B cell (primary cell): ENCODE measurements around the gene GKN1. TPM values are rescaled to one million over a fixed set of nuclear protein-coding genes. Genes with fewer than 3 reads are reported as not detected.

Experiments used
- ATAC-seq: fragments of 200-7000 bp; cut with Tn5 transposase; one replicate; pipeline ENCODE4 v1.10.0; 2021; ENCODE audit warnings: low read depth, mild to moderate bottlenecking, moderate number of reproducible peaks, moderate library complexity
- CTCF ChIA-PET: fragments of 350-600 bp; sonication (Branson Sonifier 250); formaldehyde crosslinking; loops from one replicate; lab custom pipeline; 2021; ENCODE audit warnings: antibody characterized with exemption, inconsistent platforms; lab: Charles Lee
- POLR2A ChIA-PET: fragments of 350-600 bp; sonication (Branson Sonifier 250); formaldehyde crosslinking; loops from one replicate; lab custom pipeline; 2021; ENCODE audit warnings: antibody characterized with exemption; lab: Charles Lee
- DNase-seq: peaks from one replicate; pipeline ENCODE4 v3.0.0; 2013
- H2AFZ ChIP-seq: 2 replicates; pipeline ENCODE4 v1.6.1; 2012; ENCODE audit warnings: mild to moderate bottlenecking, low read depth, low read length; ENCODE audit not compliant: insufficient read depth, poor library complexity, severe bottlenecking
- H3K27ac ChIP-seq, 2 donors: 1 replicate in 1 of 2; 2 replicates in 1 of 2; pipeline ENCODE4 v1.5.1; 2012 to 2013; ENCODE audit warnings: low read length in 2 of 2, mild to moderate bottlenecking in 2 of 2, moderate library complexity in 1 of 2
- H3K27me3 ChIP-seq, 4 experiments: fragments of 200-600 bp in 1 of 4; sonication (generic) in 1 of 4; replicated peaks in 1 of 4; 1 replicate in 2 of 4; 2 replicates in 2 of 4; pipeline versions ENCODE4 v1.6.1 to v1.7.0; 2013 to 2016; ENCODE audit warnings: low read length in 3 of 4, mild to moderate bottlenecking in 2 of 4, mixed read lengths in 1 of 4, moderate library complexity in 1 of 4; ENCODE audit not compliant: insufficient read depth in 4 of 4, control insufficient read depth in 3 of 4; ENCODE audit errors: control extremely low read depth in 1 of 4
- H3K36me3 ChIP-seq, 2 experiments: replicated peaks in 1 of 2; 1 replicate in 1 of 2; 2 replicates in 1 of 2; pipeline versions ENCODE4 v1.6.1 to v1.7.1; 2013; ENCODE audit warnings: low read length in 1 of 2; ENCODE audit not compliant: insufficient read depth in 2 of 2, control insufficient read depth in 1 of 2; ENCODE audit errors: control extremely low read depth in 1 of 2, extremely low read depth in 1 of 2
- H3K4me1 ChIP-seq, 2 donors: fragments of 200-600 bp in 1 of 2; sonication (generic) in 1 of 2; 1 replicate in 1 of 2; 2 replicates in 1 of 2; pipeline versions ENCODE4 v1.5.1 to v1.6.1; 2013 to 2017; ENCODE audit warnings: low read length in 2 of 2; ENCODE audit not compliant: control insufficient read depth in 2 of 2, insufficient read depth in 2 of 2
- H3K4me2 ChIP-seq: replicated peaks from 2 replicates; pipeline ENCODE3; 2012; ENCODE audit warnings: mild to moderate bottlenecking, low read depth, low read length; ENCODE audit not compliant: poor library complexity, severe bottlenecking
- H3K4me3 ChIP-seq, 5 experiments: fragments of 200-600 bp in 1 of 5; sonication (generic) in 1 of 5; 1 replicate in 3 of 5; 2 replicates in 2 of 5; pipeline versions ENCODE4 v1.5.1 to v1.7.0; 2011 to 2016; ENCODE audit warnings: low read length in 4 of 5, mild to moderate bottlenecking in 4 of 5, low read depth in 2 of 5, control low read depth in 1 of 5, moderate library complexity in 1 of 5; ENCODE audit not compliant: insufficient read depth in 1 of 5; ENCODE audit errors: control extremely low read depth in 1 of 5, extremely low read depth in 1 of 5
- H3K79me2 ChIP-seq: fragments of 200-600 bp; sonication (generic); one replicate; pipeline ENCODE4 v1.6.0; 2016; ENCODE audit warnings: low read length; ENCODE audit not compliant: control insufficient read depth, insufficient read depth
- H3K9ac ChIP-seq: fragments of 200-600 bp; sonication (generic); 2 replicates; pipeline ENCODE4 v1.6.1; 2017; ENCODE audit warnings: mild to moderate bottlenecking, low read length, moderate library complexity
- H3K9me3 ChIP-seq, 3 donors: one replicate each; pipeline versions ENCODE4 v1.6.1 to v1.7.1; 2013; ENCODE audit warnings: low read length in 2 of 3; ENCODE audit not compliant: control insufficient read depth in 2 of 3, insufficient read depth in 1 of 3; ENCODE audit errors: control extremely low read depth in 1 of 3
- H4K20me1 ChIP-seq: 2 replicates; pipeline ENCODE4 v1.6.0; 2012; ENCODE audit warnings: mild to moderate bottlenecking, low read length; ENCODE audit not compliant: insufficient read depth, control insufficient read depth, poor library complexity, severe bottlenecking
- H3K27ac Mint-ChIP-seq: one replicate; pipeline ENCODE4 v1.8.0; 2021; ENCODE audit warnings: mixed read lengths
- H3K27me3 Mint-ChIP-seq: one replicate; pipeline ENCODE4 v1.8.0; 2021; ENCODE audit warnings: mixed read lengths
- H3K4me1 Mint-ChIP-seq: one replicate; pipeline ENCODE4 v1.8.0; 2021; ENCODE audit warnings: mixed read lengths
- H3K4me3 Mint-ChIP-seq: one replicate; pipeline ENCODE4 v1.8.0; 2021; ENCODE audit warnings: mixed read lengths
- H3K9me3 Mint-ChIP-seq: one replicate; pipeline ENCODE4 v1.8.0; 2022; ENCODE audit warnings: mixed read lengths; ENCODE audit not compliant: insufficient read depth
- CTCF ChIP-seq: fragments of 200-600 bp; IDR thresholded peaks from one replicate; pipeline ENCODE4 v1.8.0; 2022; ENCODE audit warnings: antibody characterized with exemption, mild to moderate bottlenecking
- EZH2 ChIP-seq: IDR thresholded peaks from 2 replicates; pipeline ENCODE4 v1.6.1; 2012; ENCODE audit warnings: borderline replicate concordance, low read depth, mild to moderate bottlenecking, moderate library complexity, low read length; ENCODE audit not compliant: insufficient read depth, poor library complexity, severe bottlenecking
- WGBS: methylation state at CpG from one replicate; pipeline ENCODE4 v1.1.5; 2013; ENCODE audit warnings: missing lambda C conversion rate; ENCODE audit not compliant: insufficient coverage; 5-methylcytosine and 5-hydroxymethylcytosine counted together
- intact Hi-C: fragments of 100-400 bp; cut with micrococcal nuclease; formaldehyde crosslinking; loops from one replicate; pipeline ENCODE4 v1.10.0; 2022
- polyA plus RNA-seq: library from polyadenylated mRNA; depleted of rRNA; stranded (reverse); fragments of >200 nt; gene quantifications from 2 replicates; pipeline ENCODE4 v1.2.3, GENCODE V29; 2012
- total RNA-seq, 2 donors: library from RNA; stranded (reverse); fragments of 120-200 nt in 1 of 2; gene quantifications; 1 replicate in 1 of 2; 2 replicates in 1 of 2; pipeline versions ENCODE4 v1.2.3 to v1.2.4, GENCODE V29; 2013 to 2022

The GKN1 gene
- total and polyA plus RNA-seq, 2 donors (not counting 1 experiment from before 2014, with no cell fraction given): not detected

DNA sequence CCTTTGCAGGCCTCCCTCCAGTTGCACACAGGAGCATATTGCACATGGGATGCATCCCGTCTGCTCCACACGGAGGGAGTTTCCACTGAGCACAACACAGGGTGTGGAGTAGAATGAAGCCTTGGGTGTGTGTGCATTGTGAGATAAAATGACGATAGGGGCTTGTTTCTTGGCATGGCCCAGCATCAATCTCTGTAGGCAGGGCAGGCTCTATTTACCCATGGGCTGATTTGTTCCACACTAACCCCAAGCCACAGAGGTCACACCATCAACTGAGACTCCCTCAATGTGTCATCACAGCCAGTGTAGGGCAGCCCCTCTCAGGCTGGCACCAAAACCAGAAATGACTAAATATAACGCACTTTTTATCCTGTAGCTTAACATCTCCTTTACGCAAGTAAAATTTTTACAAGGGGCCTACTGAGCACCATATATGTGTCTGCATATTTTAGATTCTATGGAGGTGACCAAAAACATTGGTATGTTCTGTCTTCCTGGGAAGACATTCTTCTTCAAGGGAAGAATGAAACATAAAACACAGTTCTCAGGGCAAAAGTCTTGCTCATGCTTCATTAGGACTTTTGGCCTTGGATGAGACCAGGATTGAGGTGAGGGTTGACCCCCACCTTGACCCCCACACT lies 2.7 kb upstream of the GKN1 start:
- intact Hi-C loops: no loop called here
- no peak overlapping the region for H2AFZ ChIP-seq

More for the DNA sequence above, 2.7 kb upstream of the GKN1 start:
- DNase-seq (no peak), ATAC-seq (no peak)
- H3K79me2 ChIP-seq: no peaks in the 10 kb centered on the region
- peaks cover 0 to 1% (median 0%) of the 10 kb centered on the region in 3 donors for H3K9me3 ChIP-seq
- no peaks in the 10 kb centered on the region for H3K4me1 ChIP-seq
- Mint-ChIP-seq H3K4me3 (no peak overlapping the region), H3K27me3 (peaks cover 9% of the 10 kb centered on the region), H3K27ac (no peak overlapping the region), H3K4me1 (no peaks in the 10 kb centered on the region), H3K9me3 (no peaks in the 10 kb centered on the region)
- no peak overlapping the region for H3K4me2 ChIP-seq
- ChIA-PET POLR2A (no interaction called here), CTCF (no interaction called here)
- H4K20me1 ChIP-seq: no peaks in the 10 kb centered on the region
- H3K27ac ChIP-seq: no peak overlapping the region
- H3K27me3 ChIP-seq: peaks cover 0 to 9% (median 5%) of the 10 kb centered on the region in 4 experiments
- 89% methylated on average over 2 of the region's 5 CpGs for WGBS
- H3K9ac ChIP-seq: no peak overlapping the region
- TF ChIP-seq EZH2 (no peak), CTCF (no peak)
- H3K4me3 ChIP-seq: no peak overlapping the region
- H3K36me3 ChIP-seq: no peaks in the 10 kb centered on the region
